HepG2 (cell line): ENCODE results near the gene PRPF38A. TPM values are rescaled to one million over a fixed set of nuclear protein-coding genes. Genes with fewer than 3 reads are reported as not detected.

Experiments used
- ATAC-seq: fragments of 200-7000 bp; cut with Tn5 transposase; 3 replicates; pipeline ENCODE4 v1.9.1; 2020; ENCODE audit warnings: mild to moderate bottlenecking, moderate library complexity
- BruUV-seq: library from RNA; stranded (reverse); fragments of 400-500 nt; replicated peaks from 2 replicates; lab custom pipeline; 2021; lab: Mats Ljungman, UMichigan
- CTCF ChIA-PET: fragments of 300-600 bp; formaldehyde crosslinking; extraction: SDS; loops from one replicate; lab custom pipeline; 2021; ENCODE audit warnings: low total read pairs, inconsistent platforms, low intra/inter-chr PET ratio; lab: Yijun Ruan, JAX
- POLR2A ChIA-PET: fragments of 350-600 bp; sonication (Branson Sonifier 250); formaldehyde crosslinking; loops from one replicate; lab custom pipeline; 2020; ENCODE audit warnings: antibody characterized with exemption, inconsistent platforms; lab: Yijun Ruan, JAX
- DNase-seq: peaks from one replicate; pipeline ENCODE4 v3.0.0-alpha.2; 2015; ENCODE audit warnings: low spot score
- FAIRE-seq: peaks from 3 replicates; lab custom pipeline; 2011; peaks lifted over from hg19 to GRCh38; lab: Jason Lieb, UNC
- H2AFZ ChIP-seq: one replicate; pipeline ENCODE4 v1.6.1; 2011; ENCODE audit warnings: low read length, inconsistent platforms
- H3K27ac ChIP-seq: fragments of 300-600 bp; 3 replicates; pipeline ENCODE4 v1.8.0; 2011; ENCODE audit warnings: mixed run types, mild to moderate bottlenecking, mixed read lengths, low read length, inconsistent platforms; ENCODE audit not compliant: insufficient read depth; ENCODE audit errors: extremely low read length
- H3K27me3 ChIP-seq, 2 experiments: fragments of 200-600 bp in 1 of 2; 2 replicates in 1 of 2; 3 replicates in 1 of 2; pipeline versions ENCODE4 v1.6.0 to v1.8.0; 2011; ENCODE audit warnings: low read length in 2 of 2, mild to moderate bottlenecking in 2 of 2, moderate library complexity in 2 of 2, inconsistent platforms in 1 of 2; ENCODE audit not compliant: insufficient read depth in 2 of 2, control insufficient read depth in 1 of 2
- H3K36me3 ChIP-seq, 2 experiments: fragments of 200-600 bp in 1 of 2; replicated peaks in 1 of 2; 2 replicates in 1 of 2; 3 replicates in 1 of 2; pipeline versions ENCODE4 v1.5.1 to v1.8.0; 2011; ENCODE audit warnings: low read length in 2 of 2, inconsistent platforms in 1 of 2; ENCODE audit not compliant: insufficient read depth in 2 of 2, control insufficient read depth in 1 of 2
- H3K4me1 ChIP-seq: 2 replicates; pipeline ENCODE4 v1.5.1; 2012; ENCODE audit warnings: low read length, inconsistent platforms; ENCODE audit not compliant: insufficient read depth
- H3K4me2 ChIP-seq: 2 replicates; pipeline ENCODE4 v1.6.0; 2011; ENCODE audit warnings: low read depth, low read length, inconsistent platforms
- H3K4me3 ChIP-seq, 3 experiments: fragments of 200-600 bp in 1 of 3; sonication (generic), shearing (Covaris generic) in 1 of 3; replicated peaks in 1 of 3; 2 replicates each; pipeline ENCODE4 v1.5.1; 2011 to 2016; ENCODE audit warnings: low read length in 3 of 3, inconsistent platforms in 2 of 3, low read depth in 2 of 3, mild to moderate bottlenecking in 2 of 3, control low read depth in 1 of 3, mixed read lengths in 1 of 3; ENCODE audit not compliant: insufficient read depth in 1 of 3
- H3K79me2 ChIP-seq: one replicate; pipeline ENCODE4 v1.6.1; 2011; ENCODE audit warnings: low read length, inconsistent platforms; ENCODE audit not compliant: insufficient read depth
- H3K9ac ChIP-seq: 2 replicates; pipeline ENCODE4 v1.6.0; 2011; ENCODE audit warnings: mild to moderate bottlenecking, low read depth, low read length, inconsistent platforms; ENCODE audit not compliant: insufficient read depth
- H3K9me3 ChIP-seq: 2 replicates; pipeline ENCODE4 v1.5.1; 2012; ENCODE audit warnings: mild to moderate bottlenecking, low read length
- H4K20me1 ChIP-seq: 2 replicates; pipeline ENCODE4 v1.6.0; 2011; ENCODE audit warnings: inconsistent platforms, mild to moderate bottlenecking, low read length, moderate library complexity; ENCODE audit not compliant: insufficient read depth
- CEBPG ChIP-seq: IDR thresholded peaks from 2 replicates; pipeline ENCODE4 v1.6.1; 2016
- HDAC2 ChIP-seq: sonication (generic); formaldehyde crosslinking; IDR thresholded peaks from 2 replicates; pipeline ENCODE4 v1.4.0; 2020; ENCODE audit warnings: missing genetic modification reagents
- MAFK ChIP-seq, 2 experiments: IDR thresholded peaks in 1 of 2; conservative IDR thresholded peaks in 1 of 2; 2 replicates each; pipeline ENCODE4 v1.6.1; 2011; ENCODE audit warnings: improper control_type of control experiment in 2 of 2, low read length in 2 of 2
- ZNF550 ChIP-seq: sonication (generic); formaldehyde crosslinking; IDR thresholded peaks from 2 replicates; pipeline ENCODE4 v1.4.0; 2020; ENCODE audit warnings: mild to moderate bottlenecking, missing genetic modification reagents, borderline replicate concordance
- WGBS: methylation state at CpG from one replicate; pipeline ENCODE4 v1.1.6; 2017; ENCODE audit warnings: low lambda C conversion rate; 5-methylcytosine and 5-hydroxymethylcytosine counted together
- in situ Hi-C: cut with HindIII; loops from 2 replicates; pipeline ENCODE4 v1.10.0; 2017; ENCODE audit warnings: low pct_unique_long_range_greater_than_20kb; ENCODE audit not compliant: extremely low pct_ligation_motif_present
- intact Hi-C: fragments of 100-400 bp; cut with micrococcal nuclease; formaldehyde crosslinking; loops from one replicate; pipeline ENCODE4 v1.10.0; 2022; ENCODE audit not compliant: unreplicated experiment
- polyA plus RNA-seq, 8 experiments: library from polyadenylated mRNA; depleted of rRNA in 3 of 8; stranded (reverse) in 7 of 8; unstranded in 1 of 8; fragments of >200 nt; fragmentation: Illumina TruSeq in 4 of 8; extraction: Trizol in 4 of 8; gene quantifications; 2 replicates each; pipeline versions ENCODE4 v1.2.1 to v1.2.3, GENCODE V29; 2011 to 2016; ENCODE audit warnings: low read depth in 4 of 8, missing spikeins in 1 of 8, mixed read lengths in 1 of 8; ENCODE audit not compliant: insufficient read depth in 1 of 8
- total RNA-seq, 5 experiments: library from RNA; depleted of rRNA; stranded (reverse); fragments of >200 nt; fragmentation: Illumina TruSeq; extraction: Trizol; gene quantifications; 2 replicates each; pipeline ENCODE4 v1.2.3, GENCODE V29; 2016; ENCODE audit warnings: low read depth in 1 of 5
- TF ChIP-seq, protein P1 (sequence below): sonication (generic); formaldehyde crosslinking; IDR thresholded peaks from 2 replicates; pipeline ENCODE4 v1.9.0; 2022; ENCODE audit warnings: missing genetic modification reagents, mild to moderate bottlenecking, borderline replicate concordance
- TF ChIP-seq, protein P2 (sequence below): sonication (generic); formaldehyde crosslinking; IDR thresholded peaks from one replicate; pipeline ENCODE4 v1.5.1; 2020; ENCODE audit warnings: mild to moderate bottlenecking, missing genetic modification reagents; ENCODE audit errors: not compliant biosample characterization
- TF ChIP-seq, protein P3 (sequence below): sonication (generic); formaldehyde crosslinking; IDR thresholded peaks from 2 replicates; pipeline ENCODE4 v1.5.1; 2020; ENCODE audit warnings: missing genetic modification reagents, mild to moderate bottlenecking, borderline replicate concordance

Gene PRPF38A
- total and polyA plus RNA-seq, 2 of the 13 experiments (the other 11 are each of a cell fraction or from before 2014, with no cell fraction given) = 18.3 to 45.5 TPM

DNA sequence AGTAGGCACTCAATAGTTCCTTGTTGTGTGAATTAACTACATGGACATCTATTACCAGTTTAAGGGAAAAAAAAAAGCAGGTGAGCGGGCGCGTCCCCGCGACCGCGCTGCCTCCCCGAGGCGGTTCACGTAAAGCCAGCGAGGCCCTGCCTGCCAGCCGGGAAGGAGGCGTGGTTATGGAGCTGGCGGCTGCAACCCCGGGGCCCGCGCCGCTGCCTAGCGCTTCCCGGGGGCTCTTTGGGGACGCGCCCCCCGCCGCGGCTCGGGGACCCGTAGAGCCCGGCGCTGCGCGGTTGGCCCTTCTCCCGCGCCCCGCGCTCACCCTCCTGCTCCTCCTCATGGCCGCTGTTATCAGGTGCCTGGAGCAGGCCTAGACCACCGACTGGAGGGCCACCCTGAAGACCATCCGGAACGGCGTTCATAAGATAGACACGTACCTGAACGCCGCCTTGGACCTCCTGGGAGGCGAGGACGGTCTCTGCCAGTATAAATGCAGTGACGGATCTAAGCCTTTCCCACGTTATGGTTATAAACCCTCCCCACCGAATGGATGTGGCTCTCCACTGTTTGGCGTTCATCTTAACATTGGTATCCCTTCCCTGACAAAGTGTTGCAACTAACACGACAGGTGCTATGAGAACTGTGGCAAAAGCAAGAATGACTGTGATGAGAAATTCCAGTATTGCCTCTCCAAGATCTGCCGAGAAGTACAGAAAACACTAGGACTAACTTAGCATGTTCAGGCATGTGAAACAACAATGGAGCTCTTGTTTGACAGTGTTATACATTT is 35.8 kb upstream of the PRPF38A start:
- 2% methylated on average over 12 of the region's 51 CpGs for WGBS
- BruUV-seq = TSS peak; percentile 79
- Histone ChIP-seq H4K20me1 (no peaks in the 10 kb centered on the region), H3K9ac (peak overlapping the region; percentile 67), H3K9me3 (no peaks in the 10 kb centered on the region), H3K4me2 (peak overlapping the region; percentile 82), H3K4me1 (peaks cover 42% of the 10 kb centered on the region), H3K27ac (peak overlapping the region; percentile 60), H3K27me3 (no peaks in the 10 kb centered on the region; a peak in 1 of 5 replicates), H3K79me2 (peaks cover 14% of the 10 kb centered on the region), H3K4me3 (peak overlapping the region; percentile 69 to 76 (median 72)), H3K36me3 (peaks cover 0 to 10% of the 10 kb centered on the region in 2 experiments; a peak in 2 of 5 replicates), H2AFZ (peak overlapping the region; percentile 86)
- ATAC-seq = peak; percentile 62
- in situ Hi-C loops (no loop called here), intact Hi-C loops (no loop called here)
- DNase-seq = peak; percentile 58
- peak; percentile 60 for FAIRE-seq
- ChIA-PET POLR2A (interaction anchor here (1.0 to 2.1 kb wide), 4 partner anchors 18 to 313 kb away, joined by 3 to 14 read pairs (median 4); partner anchors contain the start of genes ORC1, PRPF38A and TXNDC12), CTCF (no interaction called here)
- no peak for TF ChIP-seq ZNF550 (CRISPR knock-in tag)
- TF ChIP-seq CEBPG = 0 out of 2 replicates have a peak, but pooled peaks have one; percentile 11
- TF ChIP-seq, protein P1, sequence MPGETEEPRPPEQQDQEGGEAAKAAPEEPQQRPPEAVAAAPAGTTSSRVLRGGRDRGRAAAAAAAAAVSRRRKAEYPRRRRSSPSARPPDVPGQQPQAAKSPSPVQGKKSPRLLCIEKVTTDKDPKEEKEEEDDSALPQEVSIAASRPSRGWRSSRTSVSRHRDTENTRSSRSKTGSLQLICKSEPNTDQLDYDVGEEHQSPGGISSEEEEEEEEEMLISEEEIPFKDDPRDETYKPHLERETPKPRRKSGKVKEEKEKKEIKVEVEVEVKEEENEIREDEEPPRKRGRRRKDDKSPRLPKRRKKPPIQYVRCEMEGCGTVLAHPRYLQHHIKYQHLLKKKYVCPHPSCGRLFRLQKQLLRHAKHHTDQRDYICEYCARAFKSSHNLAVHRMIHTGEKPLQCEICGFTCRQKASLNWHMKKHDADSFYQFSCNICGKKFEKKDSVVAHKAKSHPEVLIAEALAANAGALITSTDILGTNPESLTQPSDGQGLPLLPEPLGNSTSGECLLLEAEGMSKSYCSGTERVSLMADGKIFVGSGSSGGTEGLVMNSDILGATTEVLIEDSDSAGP = peak; percentile 84; the same call in 1 of the 2 replicates
- TF ChIP-seq, protein P2, sequence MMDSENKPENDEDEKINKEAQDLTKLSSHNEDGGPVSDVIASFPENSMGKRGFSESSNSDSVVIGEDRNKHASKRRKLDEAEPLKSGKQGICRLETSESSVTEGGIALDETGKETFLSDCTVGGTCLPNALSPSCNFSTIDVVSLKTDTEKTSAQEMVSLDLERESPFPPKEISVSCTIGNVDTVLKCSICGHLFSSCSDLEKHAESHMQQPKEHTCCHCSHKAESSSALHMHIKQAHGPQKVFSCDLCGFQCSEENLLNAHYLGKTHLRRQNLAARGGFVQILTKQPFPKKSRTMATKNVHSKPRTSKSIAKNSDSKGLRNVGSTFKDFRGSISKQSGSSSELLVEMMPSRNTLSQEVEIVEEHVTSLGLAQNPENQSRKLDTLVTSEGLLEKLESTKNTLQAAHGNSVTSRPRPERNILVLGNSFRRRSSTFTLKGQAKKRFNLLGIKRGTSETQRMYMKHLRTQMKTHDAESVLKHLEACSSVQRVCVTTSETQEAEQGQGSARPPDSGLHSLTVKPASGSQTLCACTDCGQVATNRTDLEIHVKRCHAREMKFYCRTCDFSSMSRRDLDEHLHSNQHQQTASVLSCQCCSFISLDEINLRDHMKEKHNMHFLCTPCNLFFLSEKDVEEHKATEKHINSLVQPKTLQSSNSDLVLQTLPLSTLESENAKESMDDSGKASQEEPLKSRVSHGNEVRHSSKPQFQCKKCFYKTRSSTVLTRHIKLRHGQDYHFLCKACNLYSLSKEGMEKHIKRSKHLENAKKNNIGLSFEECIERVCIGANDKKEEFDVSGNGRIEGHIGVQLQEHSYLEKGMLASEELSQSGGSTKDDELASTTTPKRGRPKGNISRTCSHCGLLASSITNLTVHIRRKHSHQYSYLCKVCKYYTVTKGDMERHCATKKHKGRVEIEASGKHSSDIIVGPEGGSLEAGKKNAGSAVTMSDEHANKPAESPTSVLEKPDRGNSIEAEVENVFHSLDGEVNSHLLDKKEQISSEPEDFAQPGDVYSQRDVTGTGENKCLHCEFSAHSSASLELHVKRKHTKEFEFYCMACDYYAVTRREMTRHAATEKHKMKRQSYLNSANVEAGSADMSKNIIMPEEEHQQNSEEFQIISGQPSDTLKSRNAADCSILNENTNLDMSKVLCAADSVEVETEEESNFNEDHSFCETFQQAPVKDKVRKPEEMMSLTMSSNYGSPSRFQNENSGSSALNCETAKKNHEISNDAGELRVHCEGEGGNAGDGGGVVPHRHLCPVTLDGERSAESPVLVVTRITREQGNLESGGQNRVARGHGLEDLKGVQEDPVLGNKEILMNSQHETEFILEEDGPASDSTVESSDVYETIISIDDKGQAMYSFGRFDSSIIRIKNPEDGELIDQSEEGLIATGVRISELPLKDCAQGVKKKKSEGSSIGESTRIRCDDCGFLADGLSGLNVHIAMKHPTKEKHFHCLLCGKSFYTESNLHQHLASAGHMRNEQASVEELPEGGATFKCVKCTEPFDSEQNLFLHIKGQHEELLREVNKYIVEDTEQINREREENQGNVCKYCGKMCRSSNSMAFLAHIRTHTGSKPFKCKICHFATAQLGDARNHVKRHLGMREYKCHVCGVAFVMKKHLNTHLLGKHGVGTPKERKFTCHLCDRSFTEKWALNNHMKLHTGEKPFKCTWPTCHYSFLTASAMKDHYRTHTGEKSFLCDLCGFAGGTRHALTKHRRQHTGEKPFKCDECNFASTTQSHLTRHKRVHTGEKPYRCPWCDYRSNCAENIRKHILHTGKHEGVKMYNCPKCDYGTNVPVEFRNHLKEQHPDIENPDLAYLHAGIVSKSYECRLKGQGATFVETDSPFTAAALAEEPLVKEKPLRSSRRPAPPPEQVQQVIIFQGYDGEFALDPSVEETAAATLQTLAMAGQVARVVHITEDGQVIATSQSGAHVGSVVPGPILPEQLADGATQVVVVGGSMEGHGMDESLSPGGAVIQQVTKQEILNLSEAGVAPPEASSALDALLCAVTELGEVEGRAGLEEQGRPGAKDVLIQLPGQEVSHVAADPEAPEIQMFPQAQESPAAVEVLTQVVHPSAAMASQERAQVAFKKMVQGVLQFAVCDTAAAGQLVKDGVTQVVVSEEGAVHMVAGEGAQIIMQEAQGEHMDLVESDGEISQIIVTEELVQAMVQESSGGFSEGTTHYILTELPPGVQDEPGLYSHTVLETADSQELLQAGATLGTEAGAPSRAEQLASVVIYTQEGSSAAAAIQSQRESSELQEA = peak; percentile 45
- TF ChIP-seq MAFK (conservative IDR thresholded peaks at IDR 0.05 in 1 of 2, IDR thresholded peaks at IDR 0.05 in 1 of 2; ENCODE audit: low read length in 2 of 2) = no peak
- 0 out of 2 replicates have a peak, but pooled peaks have one; percentile 12 for TF ChIP-seq HDAC2 (CRISPR knock-in tag)
- TF ChIP-seq, protein P3, sequence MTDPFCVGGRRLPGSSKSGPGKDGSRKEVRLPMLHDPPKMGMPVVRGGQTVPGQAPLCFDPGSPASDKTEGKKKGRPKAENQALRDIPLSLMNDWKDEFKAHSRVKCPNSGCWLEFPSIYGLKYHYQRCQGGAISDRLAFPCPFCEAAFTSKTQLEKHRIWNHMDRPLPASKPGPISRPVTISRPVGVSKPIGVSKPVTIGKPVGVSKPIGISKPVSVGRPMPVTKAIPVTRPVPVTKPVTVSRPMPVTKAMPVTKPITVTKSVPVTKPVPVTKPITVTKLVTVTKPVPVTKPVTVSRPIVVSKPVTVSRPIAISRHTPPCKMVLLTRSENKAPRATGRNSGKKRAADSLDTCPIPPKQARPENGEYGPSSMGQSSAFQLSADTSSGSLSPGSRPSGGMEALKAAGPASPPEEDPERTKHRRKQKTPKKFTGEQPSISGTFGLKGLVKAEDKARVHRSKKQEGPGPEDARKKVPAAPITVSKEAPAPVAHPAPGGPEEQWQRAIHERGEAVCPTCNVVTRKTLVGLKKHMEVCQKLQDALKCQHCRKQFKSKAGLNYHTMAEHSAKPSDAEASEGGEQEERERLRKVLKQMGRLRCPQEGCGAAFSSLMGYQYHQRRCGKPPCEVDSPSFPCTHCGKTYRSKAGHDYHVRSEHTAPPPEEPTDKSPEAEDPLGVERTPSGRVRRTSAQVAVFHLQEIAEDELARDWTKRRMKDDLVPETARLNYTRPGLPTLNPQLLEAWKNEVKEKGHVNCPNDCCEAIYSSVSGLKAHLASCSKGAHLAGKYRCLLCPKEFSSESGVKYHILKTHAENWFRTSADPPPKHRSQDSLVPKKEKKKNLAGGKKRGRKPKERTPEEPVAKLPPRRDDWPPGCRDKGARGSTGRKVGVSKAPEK (CRISPR knock-in tag) = 0 out of 2 replicates have a peak, but pooled peaks have one; percentile 47
